GM08714 (cell line): ENCODE results near the gene SVIL.

Source experiments
- H3K4me3 ChIP-seq: fragments of 200-500 bp; sonication (Bioruptor generic); 2 replicates; pipeline ENCODE4 v1.5.1; 2014; ENCODE audit warnings: mild to moderate bottlenecking, low read length, inconsistent platforms
- ZNF274 ChIP-seq: IDR thresholded peaks from 2 replicates; pipeline ENCODE4 v1.6.1; 2012; ENCODE audit warnings: mild to moderate bottlenecking, low read depth, low read length

SVIL gene

DNA sequence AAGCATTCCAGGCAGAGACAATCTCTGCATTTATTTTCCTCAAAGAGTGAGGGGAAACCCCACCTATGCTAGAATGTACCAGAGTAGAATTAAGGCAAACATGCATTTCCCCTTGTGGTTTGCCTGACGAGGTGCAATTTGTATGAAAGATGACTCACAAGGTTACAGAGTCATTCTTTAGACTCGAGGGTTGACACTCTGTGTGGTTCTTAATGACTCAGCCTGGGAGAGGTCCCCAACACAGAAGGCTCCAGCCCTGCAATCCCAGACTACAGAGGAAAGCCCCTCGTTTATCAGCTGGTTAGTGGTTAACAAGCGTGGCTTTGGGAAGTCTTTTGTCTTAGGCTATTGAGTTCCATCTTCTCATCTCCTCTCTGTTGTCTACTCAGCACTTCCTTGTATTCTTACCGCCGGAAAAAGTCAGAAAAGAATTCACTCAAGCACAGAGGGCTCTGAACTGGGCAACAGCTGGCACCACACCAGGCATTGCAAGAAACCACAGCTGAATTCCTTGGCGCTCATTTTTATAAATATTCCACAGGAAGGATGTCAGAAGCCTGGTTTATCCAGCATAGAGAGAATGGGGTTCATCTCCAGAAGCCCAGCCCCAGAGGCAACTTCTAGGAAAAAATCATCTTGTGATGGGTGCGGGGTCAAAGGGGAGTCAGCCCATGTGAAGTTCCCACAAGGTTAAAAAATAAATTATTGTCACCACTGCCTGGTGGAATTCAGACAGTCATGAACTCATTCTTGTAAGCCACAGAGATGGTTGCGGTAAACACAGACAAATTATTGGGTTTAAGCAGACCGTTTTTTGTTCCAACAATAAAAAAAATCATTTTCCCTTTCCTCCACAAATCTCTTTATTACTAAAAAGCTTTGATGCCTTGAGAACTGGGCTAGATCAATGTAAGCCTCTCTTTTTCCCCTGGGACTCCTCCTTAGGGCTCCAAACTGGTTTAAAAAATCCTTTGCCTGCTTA lies 24.5 kb upstream of the SVIL start:
- H3K4me3 ChIP-seq = peak overlapping the region; percentile 24; the same call in 1 of the 2 replicates
- no peak for TF ChIP-seq ZNF274

DNA sequence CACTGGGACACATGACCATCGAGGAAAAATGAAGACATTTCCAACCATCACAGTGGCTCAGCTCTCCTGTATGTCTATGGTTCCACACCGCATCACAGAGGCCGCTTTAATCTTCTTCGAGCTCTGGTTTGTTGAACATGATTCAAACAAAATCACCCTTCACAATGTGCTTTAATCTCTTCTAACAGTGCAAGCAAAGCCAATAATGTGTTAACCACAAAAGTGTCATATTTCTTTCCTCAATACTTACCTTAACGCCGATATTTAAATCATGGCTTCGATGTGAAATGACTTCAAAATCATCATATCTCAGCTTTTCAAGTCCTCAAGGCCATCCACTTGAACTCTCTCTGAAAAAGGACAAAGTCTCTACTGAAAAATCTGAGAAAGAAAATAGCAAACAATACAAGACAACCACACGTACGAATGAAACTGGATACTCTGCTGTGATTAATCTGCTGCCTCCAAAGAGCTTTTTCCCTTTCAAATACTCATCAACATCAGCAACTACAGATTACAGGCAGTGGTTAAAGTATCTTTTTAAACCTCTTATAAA lies 23.0 kb upstream of the SVIL start:
- no peak overlapping the region for H3K4me3 ChIP-seq
- no peak for TF ChIP-seq ZNF274

DNA sequence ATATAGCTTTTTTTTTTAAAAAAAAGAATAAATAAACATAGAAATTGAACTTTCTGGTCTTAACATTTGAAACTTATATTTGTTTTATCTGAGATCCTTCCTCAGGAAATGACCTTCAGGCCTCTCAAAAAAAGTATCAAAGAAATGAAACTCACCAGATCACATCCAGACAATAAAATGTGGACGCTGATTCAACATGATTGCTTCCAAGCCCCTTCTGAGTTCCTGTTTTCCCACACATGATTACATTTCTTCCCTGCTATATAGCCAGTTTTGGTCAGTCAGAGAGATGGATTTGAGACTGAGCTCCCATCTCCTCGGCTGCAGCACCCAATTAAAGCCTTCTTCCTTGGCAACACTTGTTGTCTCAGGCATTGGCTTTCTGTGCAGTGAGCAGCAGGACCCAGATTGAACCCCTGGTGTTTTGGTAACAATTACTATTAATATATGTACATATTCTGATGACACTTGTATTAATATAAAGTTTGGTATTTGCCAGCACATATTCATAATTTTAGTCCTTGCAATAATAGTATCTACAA lies 21.8 kb upstream of the SVIL start:
- no peak for TF ChIP-seq ZNF274
- H3K4me3 ChIP-seq = no peak overlapping the region

DNA sequence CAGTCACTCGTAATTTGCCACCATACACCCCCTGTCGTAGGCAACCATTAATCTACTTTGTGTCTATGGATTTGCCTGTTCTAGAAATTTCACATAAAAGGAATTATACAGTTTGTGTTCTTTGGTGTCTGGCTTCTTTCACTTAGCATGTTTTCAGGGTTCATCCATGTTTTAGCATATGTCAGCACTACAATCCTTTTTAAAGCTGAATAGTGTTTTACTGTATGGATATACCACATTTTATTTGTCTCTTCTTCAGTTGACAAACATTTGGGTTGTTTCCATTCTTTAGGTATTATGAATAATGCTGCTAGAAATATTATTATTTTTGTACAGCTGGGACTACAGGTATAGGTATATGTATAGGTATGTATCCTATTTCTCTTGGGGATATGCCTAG lies 17.4 kb upstream of the SVIL start:
- no peak overlapping the region for H3K4me3 ChIP-seq
- TF ChIP-seq ZNF274 = no peak

DNA sequence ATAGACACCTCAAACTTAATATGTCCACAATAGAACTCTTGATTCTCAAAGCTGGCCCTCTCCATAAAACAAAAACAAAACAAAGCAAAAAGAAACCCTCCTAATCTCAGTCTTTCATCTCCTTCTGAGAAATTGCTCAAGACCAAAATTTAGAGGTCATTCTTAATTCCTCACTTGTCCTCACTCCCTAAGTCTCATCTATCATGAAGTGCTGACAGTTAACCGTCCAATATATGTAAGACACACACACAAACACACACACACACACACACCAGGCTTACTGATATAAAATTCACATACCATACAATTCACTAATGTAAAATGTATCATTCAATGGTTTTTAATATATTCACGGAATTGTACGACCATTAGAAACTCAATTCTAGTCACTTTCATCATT lies 17.0 kb upstream of the SVIL start:
- H3K4me3 ChIP-seq = no peak overlapping the region
- no peak for TF ChIP-seq ZNF274

DNA sequence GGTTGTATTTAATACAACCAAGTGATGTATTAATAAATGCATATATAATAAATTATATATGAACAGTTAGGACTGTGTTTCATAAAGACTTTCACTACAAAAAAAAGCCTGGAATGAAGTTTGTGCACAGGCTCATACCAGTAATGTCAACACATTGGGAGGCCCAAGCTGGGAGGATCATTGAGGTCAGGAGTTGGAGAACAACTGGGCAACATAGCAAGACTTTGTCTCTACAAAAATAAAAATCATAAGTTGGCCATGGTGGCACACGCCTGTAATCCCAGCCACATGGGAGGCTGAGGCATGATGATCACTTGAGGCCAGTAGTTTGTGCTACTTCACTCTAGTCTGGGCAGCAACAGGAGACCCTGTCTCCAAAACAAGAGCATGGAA lies 15.8 kb upstream of the SVIL start:
- no peak overlapping the region for H3K4me3 ChIP-seq
- TF ChIP-seq ZNF274 = no peak

DNA sequence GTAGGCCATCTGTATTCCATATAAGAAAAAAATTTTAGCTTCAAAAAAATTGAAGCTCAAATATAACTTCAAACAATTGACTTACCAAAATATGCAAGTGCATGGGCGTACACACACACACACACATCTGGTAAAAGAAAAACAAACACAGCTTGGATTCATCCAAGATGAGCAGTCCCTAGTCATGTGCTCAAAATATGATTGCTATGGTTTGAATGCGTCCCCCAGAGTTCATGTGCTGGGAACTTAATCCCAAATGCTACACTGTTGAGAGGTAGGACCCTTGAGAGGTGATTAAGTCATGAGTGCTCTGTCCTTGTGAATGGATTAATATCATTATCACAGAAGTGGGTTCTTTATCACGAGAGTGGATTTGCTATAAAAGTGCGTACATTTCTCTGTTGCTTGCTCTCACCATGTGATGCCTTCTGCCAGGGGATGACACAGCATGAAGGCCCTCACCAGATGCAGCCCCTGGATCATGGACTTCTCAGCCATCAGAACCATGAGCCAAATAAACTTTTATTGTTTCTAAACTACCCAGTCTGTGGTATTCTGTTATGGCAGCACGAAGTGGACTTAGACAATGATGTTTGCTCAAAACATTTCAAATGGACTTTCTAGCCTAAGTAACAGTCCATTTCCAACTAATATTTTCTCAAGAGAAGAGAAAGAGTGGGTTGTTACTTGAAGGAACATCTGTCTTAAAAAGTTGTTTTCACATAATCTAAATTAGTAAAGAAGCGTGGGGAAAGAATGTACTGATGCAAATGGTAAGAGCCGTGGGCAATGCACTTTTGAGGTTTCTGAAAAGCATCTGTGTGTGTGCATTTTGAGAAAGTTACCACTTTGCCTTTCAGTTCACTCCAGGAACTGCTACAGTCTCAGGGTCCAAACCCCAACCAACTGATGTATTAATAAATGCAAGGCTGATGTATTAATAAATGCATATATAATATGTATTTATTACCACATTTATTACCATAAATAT lies 15.1 kb upstream of the SVIL start:
- TF ChIP-seq ZNF274 = no peak
- H3K4me3 ChIP-seq = no peak overlapping the region

DNA sequence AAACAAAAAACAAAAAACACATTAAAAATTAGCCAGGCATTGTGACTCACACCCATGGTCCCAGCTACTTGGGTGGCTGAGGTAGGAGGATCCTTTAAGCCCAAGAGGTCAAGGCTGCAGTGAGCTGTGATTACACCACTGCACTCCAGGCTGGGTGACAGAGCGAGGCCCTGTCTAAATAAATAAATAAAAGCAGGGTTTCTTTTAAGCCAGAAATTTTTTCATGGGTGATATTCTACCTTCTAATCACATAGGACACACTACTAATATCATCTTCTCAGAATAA lies 14.2 kb upstream of the SVIL start:
- TF ChIP-seq ZNF274 = no peak
- H3K4me3 ChIP-seq = no peak overlapping the region

DNA sequence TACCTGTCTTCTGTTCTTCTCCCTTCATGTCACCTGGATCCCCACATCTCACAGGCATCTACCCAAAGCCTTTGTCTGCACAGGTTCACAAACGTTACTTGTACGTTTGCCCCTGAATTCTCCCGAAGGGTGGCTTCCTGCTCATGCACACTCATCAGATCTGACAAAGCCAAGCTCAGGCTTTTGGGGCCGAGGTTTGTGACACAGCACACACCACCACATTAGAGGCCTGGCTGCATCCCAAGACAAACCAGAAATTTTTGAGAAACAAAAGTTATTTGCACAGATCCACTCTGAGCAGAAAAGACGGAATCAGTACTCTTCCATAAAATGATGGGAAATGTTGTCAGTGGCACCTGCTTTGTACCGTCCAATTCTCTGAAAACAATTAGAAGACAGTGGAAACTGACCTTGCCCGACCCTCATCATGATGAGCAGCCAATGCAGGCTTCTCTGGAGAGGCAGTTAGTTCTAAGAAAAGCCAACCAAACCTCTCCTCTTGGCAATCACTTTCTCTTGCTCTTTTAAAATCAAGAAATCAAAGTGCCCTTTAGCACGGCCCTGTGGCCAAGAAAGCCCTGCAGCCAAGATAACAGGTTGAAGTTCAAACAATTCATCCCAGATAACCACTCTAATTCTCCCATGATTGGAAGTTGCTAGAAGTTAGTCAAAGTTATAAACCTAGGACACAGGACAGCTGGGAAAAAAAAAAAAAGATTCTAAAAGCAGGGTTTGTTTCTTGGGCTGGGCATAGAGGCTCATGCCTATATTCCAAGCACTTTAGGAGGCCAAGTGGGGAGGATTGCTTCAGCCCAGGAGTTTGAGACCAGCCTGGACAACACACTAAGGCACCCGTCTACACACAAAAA lies 13.6 kb upstream of the SVIL start:
- H3K4me3 ChIP-seq = no peak overlapping the region
- TF ChIP-seq ZNF274 = no peak

DNA sequence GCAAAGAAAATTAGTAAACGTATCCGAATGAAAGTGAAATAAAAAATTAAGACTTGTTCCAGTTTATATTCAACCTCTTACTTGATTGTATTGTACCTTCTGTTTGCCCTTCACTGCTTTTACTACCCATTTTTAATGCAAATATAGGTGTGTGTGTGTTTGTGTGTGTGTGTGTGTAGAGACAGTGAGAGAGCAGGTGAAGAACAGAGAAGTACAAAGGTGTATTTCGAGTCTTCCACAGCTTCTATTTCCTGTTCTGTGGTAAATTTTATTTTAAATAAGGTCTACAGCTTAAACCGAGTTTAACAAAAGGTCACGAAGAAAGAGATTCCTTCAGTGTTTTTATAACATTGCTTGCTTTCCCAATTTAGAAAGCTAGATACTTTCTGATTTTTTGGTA lies 12.7 kb upstream of the SVIL start:
- H3K4me3 ChIP-seq = no peak overlapping the region
- no peak for TF ChIP-seq ZNF274

DNA sequence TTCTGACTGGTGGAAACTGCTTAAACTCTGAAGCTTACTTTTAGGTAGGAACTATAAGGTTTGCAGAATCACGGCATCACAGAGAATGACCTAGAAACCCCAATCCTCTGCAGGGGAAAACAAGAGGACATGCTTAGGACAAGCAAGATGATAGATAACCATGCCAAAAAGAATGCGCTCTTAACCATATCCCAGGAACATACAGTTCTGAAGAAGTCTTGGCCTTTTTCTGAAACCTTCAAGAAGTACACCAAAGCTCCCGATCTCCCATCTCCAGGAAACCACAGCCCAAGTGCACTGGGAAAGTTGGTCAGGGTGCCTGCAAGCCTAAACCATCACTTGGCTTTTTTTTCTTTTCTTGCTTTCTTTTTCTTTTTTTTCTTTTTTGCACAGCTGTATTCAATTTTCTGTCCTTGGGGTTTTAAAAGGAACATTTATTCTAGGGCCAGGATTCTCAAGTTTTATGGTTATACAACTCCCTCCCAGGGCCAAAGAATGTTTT lies 12.2 kb upstream of the SVIL start:
- H3K4me3 ChIP-seq = no peak overlapping the region
- TF ChIP-seq ZNF274 = no peak

DNA sequence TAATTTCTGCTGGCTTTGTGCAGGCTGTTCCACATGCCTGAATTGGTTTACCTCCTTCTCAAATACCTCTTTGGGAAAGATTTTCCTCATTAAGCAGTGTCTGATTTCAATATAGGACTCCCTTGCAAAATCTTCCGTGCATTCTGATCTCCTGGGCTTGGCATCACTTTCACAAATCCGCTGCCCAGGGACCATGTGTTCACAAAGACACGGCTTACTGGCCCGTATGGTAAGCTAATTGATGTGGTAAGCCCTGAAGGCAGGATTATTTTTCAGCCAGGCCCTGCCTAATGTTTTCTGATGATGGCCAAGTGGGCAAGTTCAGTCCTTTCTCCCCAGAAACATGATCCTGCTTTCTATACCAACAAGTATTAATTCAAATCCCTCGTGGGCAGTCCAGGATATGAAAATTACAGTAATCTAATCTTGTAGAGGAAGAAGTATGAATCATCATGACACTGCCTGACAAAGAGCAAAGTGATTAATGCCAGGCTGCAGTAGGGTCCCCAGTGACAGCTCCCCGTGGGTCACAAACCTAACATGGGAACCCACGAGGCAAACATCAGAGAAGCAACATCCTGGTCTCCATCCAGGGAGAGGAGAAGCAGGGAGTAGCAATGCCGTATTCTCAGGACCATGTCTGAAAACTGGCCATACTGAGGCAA lies 11.6 kb upstream of the SVIL start:
- TF ChIP-seq ZNF274 = no peak

More for the DNA sequence above, 11.6 kb upstream of the SVIL start:
- H3K4me3 ChIP-seq = no peak overlapping the region
